IMR-90 (cell line): Measurements from ENCODE around the gene LOXL4. TPM values are rescaled to one million over a fixed set of nuclear protein-coding genes. Genes with fewer than 3 reads are reported as not detected.

ENCODE experiments used
- ATAC-seq: fragments of 200-7000 bp; cut with Tn5 transposase; 2 replicates; pipeline ENCODE4 v1.9.1; 2020; ENCODE audit warnings: low read depth, mild to moderate bottlenecking, moderate library complexity
- BruUV-seq: library from RNA; stranded (reverse); fragments of 400-500 nt; replicated peaks from 2 replicates; lab custom pipeline; 2021; lab: Mats Ljungman, UMichigan
- CTCF ChIA-PET: fragments of 300-600 bp; formaldehyde crosslinking; extraction: SDS; loops from one replicate; lab custom pipeline; 2021; ENCODE audit warnings: antibody characterized with exemption; lab: Yijun Ruan, JAX
- POLR2A ChIA-PET: fragments of 300-600 bp; sonication (Branson Sonifier 250); formaldehyde crosslinking; loops from one replicate; lab custom pipeline; 2022; ENCODE audit warnings: antibody characterized with exemption; ENCODE audit not compliant: unreplicated experiment; lab: Charles Lee
- DNase-seq: peaks from one replicate; pipeline ENCODE4 v3.0.0; 2013
- H2AFZ ChIP-seq: replicated peaks from 2 replicates; pipeline ENCODE3; 2013; ENCODE audit warnings: low read length, mild to moderate bottlenecking; ENCODE audit not compliant: poor library complexity
- H2AK5ac ChIP-seq: 2 replicates; pipeline ENCODE4 v1.6.1; 2013; ENCODE audit warnings: low read depth, low read length, inconsistent platforms
- H2AK9ac ChIP-seq: replicated peaks from 2 replicates; pipeline ENCODE3; 2013; ENCODE audit warnings: mild to moderate bottlenecking, low read depth, low read length, moderate library complexity; ENCODE audit not compliant: poor library complexity
- H2BK120ac ChIP-seq: 2 replicates; pipeline ENCODE4 v1.6.1; 2013; ENCODE audit warnings: low read depth, low read length, inconsistent platforms
- H2BK15ac ChIP-seq: 3 replicates; pipeline ENCODE4 v1.6.1; 2013; ENCODE audit warnings: low read depth, low read length, inconsistent platforms
- H2BK20ac ChIP-seq: 2 replicates; pipeline ENCODE4 v1.6.1; 2013; ENCODE audit warnings: low read depth, mild to moderate bottlenecking, inconsistent platforms, low read length, moderate library complexity
- H2BK5ac ChIP-seq: 2 replicates; pipeline ENCODE4 v1.6.1; 2013; ENCODE audit warnings: mild to moderate bottlenecking, low read depth, low read length, inconsistent platforms; ENCODE audit not compliant: poor library complexity, severe bottlenecking
- H3K14ac ChIP-seq: replicated peaks from 2 replicates; pipeline ENCODE4 v1.6.1; 2013; ENCODE audit warnings: low read depth, low read length, inconsistent platforms
- H3K18ac ChIP-seq: 2 replicates; pipeline ENCODE4 v1.6.1; 2013; ENCODE audit warnings: low read depth, low read length, control low read depth
- H3K23ac ChIP-seq: 2 replicates; pipeline ENCODE4 v1.6.1; 2013; ENCODE audit warnings: low read depth, low read length, inconsistent platforms
- H3K27ac ChIP-seq: 2 replicates; pipeline ENCODE4 v1.5.1; 2013; ENCODE audit warnings: mild to moderate bottlenecking, control low read depth, low read length; ENCODE audit not compliant: insufficient read depth
- H3K27me3 ChIP-seq: 2 replicates; pipeline ENCODE4 v1.6.1; 2013; ENCODE audit warnings: low read length; ENCODE audit not compliant: control insufficient read depth, insufficient read depth
- H3K36me3 ChIP-seq: 2 replicates; pipeline ENCODE4 v1.6.1; 2013; ENCODE audit warnings: low read length, mixed read lengths; ENCODE audit not compliant: control insufficient read depth, insufficient read depth
- H3K4ac ChIP-seq: 2 replicates; pipeline ENCODE4 v1.6.1; 2013; ENCODE audit warnings: low read depth, low read length, inconsistent platforms
- H3K4me1 ChIP-seq: 2 replicates; pipeline ENCODE4 v1.6.1; 2013; ENCODE audit warnings: low read length, mixed read lengths; ENCODE audit not compliant: control insufficient read depth, insufficient read depth
- H3K4me2 ChIP-seq: 2 replicates; pipeline ENCODE4 v1.6.1; 2013; ENCODE audit warnings: low read depth, mild to moderate bottlenecking, control low read depth, low read length, moderate library complexity
- H3K4me3 ChIP-seq: 2 replicates; pipeline ENCODE4 v1.5.1; 2013; ENCODE audit warnings: low read depth, mild to moderate bottlenecking, control low read depth, low read length, moderate library complexity; ENCODE audit not compliant: insufficient read depth
- H3K56ac ChIP-seq: 2 replicates; pipeline ENCODE4 v1.6.1; 2013; ENCODE audit warnings: low read length, inconsistent platforms; ENCODE audit not compliant: insufficient read depth; ENCODE audit errors: extremely low read depth
- H3K79me1 ChIP-seq, 2 experiments: 2 replicates each; pipeline ENCODE4 v1.6.1; 2013; ENCODE audit warnings: low read length in 2 of 2, inconsistent platforms in 1 of 2, low read depth in 1 of 2
- H3K9ac ChIP-seq: 2 replicates; pipeline ENCODE4 v1.6.1; 2013; ENCODE audit warnings: low read depth, low read length, control low read depth
- H3K9me1 ChIP-seq: 2 replicates; pipeline ENCODE4 v1.6.1; 2013; ENCODE audit warnings: low read length, inconsistent platforms; ENCODE audit not compliant: insufficient read depth
- H3K9me3 ChIP-seq: 2 replicates; pipeline ENCODE4 v1.6.1; 2013; ENCODE audit warnings: low read length; ENCODE audit not compliant: control insufficient read depth, insufficient read depth
- H4K20me1 ChIP-seq: 2 replicates; pipeline ENCODE4 v1.6.1; 2013; ENCODE audit warnings: low read length, inconsistent platforms; ENCODE audit not compliant: insufficient read depth
- H4K5ac ChIP-seq: 2 replicates; pipeline ENCODE4 v1.6.1; 2013; ENCODE audit warnings: mild to moderate bottlenecking, low read depth, low read length, control low read depth
- H4K8ac ChIP-seq, 2 experiments: 2 replicates each; pipeline ENCODE4 v1.6.1; 2013; ENCODE audit warnings: low read depth in 2 of 2, low read length in 2 of 2, control low read depth in 1 of 2, inconsistent platforms in 1 of 2
- H4K91ac ChIP-seq: 2 replicates; pipeline ENCODE4 v1.6.1; 2013; ENCODE audit warnings: low read depth, low read length, inconsistent platforms; ENCODE audit not compliant: insufficient read depth
- BHLHE40 ChIP-seq: fragments of 150-350 bp; IDR thresholded peaks from 2 replicates; pipeline ENCODE4 v1.6.1; 2016; ENCODE audit warnings: mild to moderate bottlenecking, low read depth, low read length
- CEBPB ChIP-seq: IDR thresholded peaks from 2 replicates; pipeline ENCODE4 v1.6.1; 2012; ENCODE audit warnings: low read depth, low read length, improper control_type of control experiment
- CHD1 ChIP-seq: IDR thresholded peaks from 2 replicates; pipeline ENCODE4 v1.6.1; 2012; ENCODE audit warnings: low read depth, low read length, improper control_type of control experiment
- FOS ChIP-seq: fragments of 150-350 bp; IDR thresholded peaks from 2 replicates; pipeline ENCODE4 v1.6.1; 2016; ENCODE audit warnings: low read depth, low read length
- MAFK ChIP-seq: IDR thresholded peaks from 2 replicates; pipeline ENCODE4 v1.6.1; 2012; ENCODE audit warnings: low read depth, low read length, improper control_type of control experiment
- MAZ ChIP-seq: IDR thresholded peaks from 2 replicates; pipeline ENCODE4 v1.6.1; 2012; ENCODE audit warnings: low read depth, mild to moderate bottlenecking, low read length, improper control_type of control experiment, moderate library complexity, borderline replicate concordance
- MXI1 ChIP-seq: IDR thresholded peaks from 2 replicates; pipeline ENCODE4 v1.6.1; 2012; ENCODE audit warnings: low read depth, mild to moderate bottlenecking, low read length, moderate library complexity, borderline replicate concordance
- NFE2L2 ChIP-seq: fragments of 150-350 bp; IDR thresholded peaks from 2 replicates; pipeline ENCODE4 v1.6.1; 2016; ENCODE audit warnings: low read depth, mild to moderate bottlenecking, low read length
- POLR2A ChIP-seq: IDR thresholded peaks from 2 replicates; pipeline ENCODE4 v1.6.1; 2012; ENCODE audit warnings: mild to moderate bottlenecking, low read depth, low read length
- RAD21 ChIP-seq: IDR thresholded peaks from 2 replicates; pipeline ENCODE4 v1.6.1; 2012; ENCODE audit warnings: low read length, improper control_type of control experiment
- RCOR1 ChIP-seq: IDR thresholded peaks from 2 replicates; pipeline ENCODE4 v1.6.1; 2012; ENCODE audit warnings: mild to moderate bottlenecking, low read length, improper control_type of control experiment; ENCODE audit not compliant: insufficient replicate concordance
- RFX5 ChIP-seq: IDR thresholded peaks from 2 replicates; pipeline ENCODE4 v1.8.0; 2012; ENCODE audit warnings: low read depth, mild to moderate bottlenecking, low read length, moderate library complexity
- SMC3 ChIP-seq: fragments of 150-350 bp; IDR thresholded peaks from 2 replicates; pipeline ENCODE4 v1.6.1; 2016; ENCODE audit warnings: low read depth, mild to moderate bottlenecking, antibody characterized with exemption, low read length, moderate library complexity
- WGBS, 2 experiments: methylation state at CpG; one replicate each; pipeline versions ENCODE4 v1.1.5 to v1.1.7; 2013; ENCODE audit warnings: missing lambda C conversion rate in 2 of 2; ENCODE audit not compliant: insufficient read length in 1 of 2; ENCODE audit errors: extremely low coverage in 2 of 2; 5-methylcytosine and 5-hydroxymethylcytosine counted together
- dilution Hi-C: fragments of 300-500 bp; cut with HindIII; formaldehyde crosslinking; loops from one replicate; pipeline ENCODE4 v1.14.3; 2018; ENCODE audit warnings: low sequenced_read_pairs; ENCODE audit not compliant: unreplicated experiment
- in situ Hi-C: fragments of 300-500 bp; cut with MboI; formaldehyde crosslinking; loops from 3 replicates; pipeline ENCODE4 v1.14.3; 2019; ENCODE audit warnings: low sequenced_read_pairs, inconsistent platforms, mixed read lengths
- intact Hi-C: fragments of 100-400 bp; cut with micrococcal nuclease; formaldehyde crosslinking; loops from 2 replicates; pipeline ENCODE4 v1.10.0; 2022
- polyA plus RNA-seq, 3 experiments: library from polyadenylated mRNA; depleted of rRNA; stranded (reverse); fragments of >200 nt; gene quantifications; 2 replicates each; pipeline ENCODE4 v1.2.3, GENCODE V29; 2012; ENCODE audit warnings: low replicate concordance in 1 of 3
- total RNA-seq: library from RNA; depleted of rRNA; stranded (reverse); fragments of >200 nt; gene quantifications from 2 replicates; pipeline ENCODE4 v1.2.3, GENCODE V29; 2012
- TF ChIP-seq, protein P1 (sequence below): fragments of 150-350 bp; IDR thresholded peaks from 2 replicates; pipeline ENCODE4 v1.6.1; 2016; ENCODE audit warnings: low read depth, mild to moderate bottlenecking, low read length, moderate library complexity, borderline replicate concordance
- TF ChIP-seq, protein P2 (sequence below): fragments of 150-350 bp; IDR thresholded peaks from 2 replicates; pipeline ENCODE4 v1.6.1; 2017; ENCODE audit warnings: mild to moderate bottlenecking, antibody characterized with exemption, low read length, low read depth
- TF ChIP-seq, protein P3 (sequence below): conservative IDR thresholded peaks from 2 replicates; pipeline ENCODE4 v1.5.1; 2012; ENCODE audit warnings: mild to moderate bottlenecking, low read depth, low read length, improper control_type of control experiment

The LOXL4 gene
- total and polyA plus RNA-seq, 2 of the 4 experiments (the other 2 are of a cell fraction), result 20.8 to 26.7 TPM

DNA sequence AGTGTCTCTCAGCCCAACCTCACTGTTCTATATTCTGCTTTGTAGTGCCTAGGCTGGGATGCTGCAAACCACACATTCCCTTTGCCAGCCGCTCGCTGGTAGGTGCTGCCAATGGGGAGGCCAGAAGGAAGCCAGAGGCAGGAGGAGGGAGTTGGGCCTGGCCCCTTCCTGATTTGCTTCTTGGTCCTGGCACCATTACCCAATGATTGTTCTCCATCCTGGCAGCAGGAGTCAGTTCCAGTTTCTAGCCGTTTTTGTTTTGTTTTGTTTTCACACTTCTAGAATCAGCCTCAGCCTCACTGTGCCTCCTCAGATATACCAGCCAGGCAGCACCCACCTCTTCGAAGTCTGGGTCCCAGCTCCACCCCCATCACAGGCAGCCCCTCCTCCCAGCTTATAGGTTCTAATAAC is 27.4 kb upstream of the LOXL4 start:
- H4K20me1 ChIP-seq, result no peaks in the 10 kb centered on the region
- no peaks in the 10 kb centered on the region for H3K79me1 ChIP-seq
- no peaks in the 10 kb centered on the region for H3K36me3 ChIP-seq
- ATAC-seq (no peak), DNase-seq (no peak)
- H3K4ac ChIP-seq, result no peak overlapping the region
- CTCF ChIA-PET, result no interaction called here
- no peaks in the 10 kb centered on the region for H3K9me1 ChIP-seq
- no peak overlapping the region for H2AK5ac ChIP-seq
- no TSS peak for BruUV-seq
- H3K56ac ChIP-seq, result no peak overlapping the region
- H2AK9ac ChIP-seq, result no peak overlapping the region
- H2BK20ac ChIP-seq, result no peak overlapping the region
- peak overlapping the region; percentile 9 for H2AFZ ChIP-seq
- POLR2A ChIA-PET, result no interaction called here
- H3K27me3 ChIP-seq, result peaks cover 31% of the 10 kb centered on the region
- no peak overlapping the region for H3K9ac ChIP-seq
- H4K8ac ChIP-seq, result no peak overlapping the region
- H4K5ac ChIP-seq, result no peak overlapping the region
- H2BK120ac ChIP-seq, result no peak overlapping the region
- no peak overlapping the region for H3K4me3 ChIP-seq
- H2BK15ac ChIP-seq, result no peak overlapping the region
- H3K23ac ChIP-seq, result no peak overlapping the region
- H3K18ac ChIP-seq, result no peak overlapping the region
- TF ChIP-seq NFE2L2, result no peak
- no peak for TF ChIP-seq BHLHE40
- TF ChIP-seq MAZ, result no peak
- no peak for TF ChIP-seq CEBPB
- no peak for TF ChIP-seq POLR2A
- TF ChIP-seq FOS, result no peak
- no peak for TF ChIP-seq RFX5
- TF ChIP-seq, protein P1, sequence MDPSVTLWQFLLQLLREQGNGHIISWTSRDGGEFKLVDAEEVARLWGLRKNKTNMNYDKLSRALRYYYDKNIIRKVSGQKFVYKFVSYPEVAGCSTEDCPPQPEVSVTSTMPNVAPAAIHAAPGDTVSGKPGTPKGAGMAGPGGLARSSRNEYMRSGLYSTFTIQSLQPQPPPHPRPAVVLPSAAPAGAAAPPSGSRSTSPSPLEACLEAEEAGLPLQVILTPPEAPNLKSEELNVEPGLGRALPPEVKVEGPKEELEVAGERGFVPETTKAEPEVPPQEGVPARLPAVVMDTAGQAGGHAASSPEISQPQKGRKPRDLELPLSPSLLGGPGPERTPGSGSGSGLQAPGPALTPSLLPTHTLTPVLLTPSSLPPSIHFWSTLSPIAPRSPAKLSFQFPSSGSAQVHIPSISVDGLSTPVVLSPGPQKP, result no peak
- TF ChIP-seq RAD21, result no peak
- TF ChIP-seq MXI1, result no peak
- TF ChIP-seq SMC3, result no peak
- TF ChIP-seq CHD1, result no peak
- TF ChIP-seq, protein P2, sequence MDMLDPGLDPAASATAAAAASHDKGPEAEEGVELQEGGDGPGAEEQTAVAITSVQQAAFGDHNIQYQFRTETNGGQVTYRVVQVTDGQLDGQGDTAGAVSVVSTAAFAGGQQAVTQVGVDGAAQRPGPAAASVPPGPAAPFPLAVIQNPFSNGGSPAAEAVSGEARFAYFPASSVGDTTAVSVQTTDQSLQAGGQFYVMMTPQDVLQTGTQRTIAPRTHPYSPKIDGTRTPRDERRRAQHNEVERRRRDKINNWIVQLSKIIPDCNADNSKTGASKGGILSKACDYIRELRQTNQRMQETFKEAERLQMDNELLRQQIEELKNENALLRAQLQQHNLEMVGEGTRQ, result no peak
- TF ChIP-seq, protein P3, sequence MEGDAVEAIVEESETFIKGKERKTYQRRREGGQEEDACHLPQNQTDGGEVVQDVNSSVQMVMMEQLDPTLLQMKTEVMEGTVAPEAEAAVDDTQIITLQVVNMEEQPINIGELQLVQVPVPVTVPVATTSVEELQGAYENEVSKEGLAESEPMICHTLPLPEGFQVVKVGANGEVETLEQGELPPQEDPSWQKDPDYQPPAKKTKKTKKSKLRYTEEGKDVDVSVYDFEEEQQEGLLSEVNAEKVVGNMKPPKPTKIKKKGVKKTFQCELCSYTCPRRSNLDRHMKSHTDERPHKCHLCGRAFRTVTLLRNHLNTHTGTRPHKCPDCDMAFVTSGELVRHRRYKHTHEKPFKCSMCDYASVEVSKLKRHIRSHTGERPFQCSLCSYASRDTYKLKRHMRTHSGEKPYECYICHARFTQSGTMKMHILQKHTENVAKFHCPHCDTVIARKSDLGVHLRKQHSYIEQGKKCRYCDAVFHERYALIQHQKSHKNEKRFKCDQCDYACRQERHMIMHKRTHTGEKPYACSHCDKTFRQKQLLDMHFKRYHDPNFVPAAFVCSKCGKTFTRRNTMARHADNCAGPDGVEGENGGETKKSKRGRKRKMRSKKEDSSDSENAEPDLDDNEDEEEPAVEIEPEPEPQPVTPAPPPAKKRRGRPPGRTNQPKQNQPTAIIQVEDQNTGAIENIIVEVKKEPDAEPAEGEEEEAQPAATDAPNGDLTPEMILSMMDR, result no peak
- TF ChIP-seq RCOR1, result no peak
- no peak for TF ChIP-seq MAFK
- intact Hi-C loops (no loop called here), dilution Hi-C loops (no loop called here), in situ Hi-C loops (no loop called here)
- no peaks in the 10 kb centered on the region for H3K9me3 ChIP-seq
- no peak overlapping the region for H3K14ac ChIP-seq
- H4K91ac ChIP-seq, result no peak overlapping the region
- no peaks in the 10 kb centered on the region; the same call in 1 of the 2 replicates for H3K4me1 ChIP-seq
- WGBS, 2 experiments, result no CpG with 5 or more reads among the region's 4 CpGs
- no peak overlapping the region for H2BK5ac ChIP-seq
- no peak overlapping the region for H3K27ac ChIP-seq
- H3K4me2 ChIP-seq, result no peak overlapping the region
